GM23338 (cell line): ENCODE data around the gene MAST4. TPM values are rescaled to one million over a fixed set of nuclear protein-coding genes. Genes with fewer than 3 reads are reported as not detected.

Experiments
- ATAC-seq: fragments of 200-7000 bp; cut with Tn5 transposase; 3 replicates; pipeline ENCODE4 v1.9.1; 2020
- DNase-seq: peaks from one replicate; pipeline ENCODE4 v3.0.0-alpha.2; 2015; ENCODE audit warnings: low spot score
- H2AFZ ChIP-seq: fragments of 200-600 bp; sonication (generic); 2 replicates; pipeline ENCODE4 v1.8.0; 2016; ENCODE audit warnings: antibody characterized with exemption, mild to moderate bottlenecking, moderate library complexity
- H3F3A ChIP-seq: fragments of 200-600 bp; sonication (generic); replicated peaks from 2 replicates; pipeline ENCODE4 v1.8.0; 2017; ENCODE audit warnings: antibody characterized with exemption, mixed run types, low read depth
- H3K27ac ChIP-seq: fragments of 200-600 bp; sonication (generic); 2 replicates; pipeline ENCODE4 v1.6.1; 2016; ENCODE audit warnings: low read depth
- H3K27me3 ChIP-seq: fragments of 200-600 bp; sonication (generic); 2 replicates; pipeline ENCODE4 v1.8.0; 2016; ENCODE audit warnings: mild to moderate bottlenecking, mixed run types, moderate library complexity; ENCODE audit not compliant: insufficient read depth
- H3K36me3 ChIP-seq: fragments of 200-600 bp; sonication (generic); 2 replicates; pipeline ENCODE4 v1.8.0; 2016; ENCODE audit warnings: mild to moderate bottlenecking; ENCODE audit not compliant: insufficient read depth
- H3K4me1 ChIP-seq: fragments of 200-600 bp; sonication (generic); 2 replicates; pipeline ENCODE4 v1.8.0; 2016; ENCODE audit warnings: mild to moderate bottlenecking, moderate library complexity; ENCODE audit not compliant: insufficient read depth
- H3K4me2 ChIP-seq: fragments of 200-600 bp; sonication (generic); 2 replicates; pipeline ENCODE4 v1.7.1; 2017; ENCODE audit warnings: mixed run types
- H3K4me3 ChIP-seq: fragments of 200-600 bp; sonication (generic); 2 replicates; pipeline ENCODE4 v1.6.1; 2016; ENCODE audit warnings: mixed run types
- H3K79me2 ChIP-seq: fragments of 200-600 bp; sonication (generic); replicated peaks from 2 replicates; pipeline ENCODE4 v1.8.0; 2017; ENCODE audit warnings: mild to moderate bottlenecking; ENCODE audit not compliant: insufficient read depth
- H3K9me2 ChIP-seq: fragments of 200-600 bp; sonication (generic); 2 replicates; pipeline ENCODE4 v1.8.0; 2017; ENCODE audit not compliant: insufficient read depth
- H4K20me1 ChIP-seq: fragments of 200-600 bp; sonication (generic); replicated peaks from 2 replicates; pipeline ENCODE4 v1.8.0; 2017; ENCODE audit warnings: mild to moderate bottlenecking; ENCODE audit not compliant: insufficient read depth
- H3K27ac Mint-ChIP-seq: 2 replicates; pipeline ENCODE4 v1.8.0; 2020; ENCODE audit warnings: inconsistent platforms, mild to moderate bottlenecking, moderate library complexity, mixed read lengths
- H3K27me3 Mint-ChIP-seq: 3 replicates; pipeline ENCODE4 v1.8.0; 2022; ENCODE audit warnings: low read depth, mild to moderate bottlenecking, moderate library complexity, mixed read lengths, inconsistent platforms; ENCODE audit not compliant: insufficient read depth, poor library complexity
- H3K36me3 Mint-ChIP-seq: 3 replicates; pipeline ENCODE4 v1.8.0; 2021; ENCODE audit warnings: low read depth, mild to moderate bottlenecking, inconsistent platforms, moderate library complexity, mixed read lengths
- H3K4me1 Mint-ChIP-seq: 3 replicates; pipeline ENCODE4 v1.8.0; 2020; ENCODE audit warnings: mild to moderate bottlenecking, inconsistent platforms, mixed read lengths
- H3K4me3 Mint-ChIP-seq: 3 replicates; pipeline ENCODE4 v1.8.0; 2021; ENCODE audit warnings: moderate library complexity, mild to moderate bottlenecking, inconsistent platforms, mixed read lengths
- H3K9me3 Mint-ChIP-seq: 3 replicates; pipeline ENCODE4 v1.8.0; 2020; ENCODE audit warnings: moderate library complexity, mild to moderate bottlenecking, inconsistent platforms, mixed read lengths
- CREB1 ChIP-seq: fragments of 250-450 bp; sonication (Bioruptor Pico); IDR thresholded peaks from 2 replicates; pipeline ENCODE4 v1.5.0; 2020; ENCODE audit warnings: low read depth, mild to moderate bottlenecking, moderate library complexity
- EZH2 ChIP-seq: fragments of 200-600 bp; sonication (generic); IDR thresholded peaks from one replicate; pipeline ENCODE4 v1.8.0; 2017; ENCODE audit warnings: antibody characterized with exemption, mild to moderate bottlenecking, low read depth; ENCODE audit not compliant: unreplicated experiment
- EZH2phosphoT487 ChIP-seq: fragments of 200-600 bp; sonication (generic); IDR thresholded peaks from one replicate; pipeline ENCODE4 v1.8.1; 2018; ENCODE audit warnings: antibody characterized with exemption; ENCODE audit not compliant: unreplicated experiment
- JUNB ChIP-seq: IDR thresholded peaks from one replicate; pipeline ENCODE4 v1.6.1; 2016; ENCODE audit warnings: antibody characterized with exemption; ENCODE audit not compliant: unreplicated experiment
- NANOG ChIP-seq: IDR thresholded peaks from 2 replicates; pipeline ENCODE4 v1.6.1; 2016; ENCODE audit warnings: antibody characterized with exemption, borderline replicate concordance
- POLR2AphosphoS5 ChIP-seq: IDR thresholded peaks from 2 replicates; pipeline ENCODE4 v1.6.1; 2016; ENCODE audit warnings: antibody characterized with exemption, low read depth
- STAT1 ChIP-seq: IDR thresholded peaks from one replicate; pipeline ENCODE4 v1.6.1; 2016; ENCODE audit warnings: antibody characterized with exemption; ENCODE audit not compliant: unreplicated experiment
- ZNF462 ChIP-seq: fragments of 250-450 bp; sonication (Bioruptor Pico); IDR thresholded peaks from 2 replicates; pipeline ENCODE4 v1.5.0; 2020; ENCODE audit warnings: mild to moderate bottlenecking, moderate library complexity
- polyA plus RNA-seq: library from polyadenylated mRNA; unstranded; fragments of >200 nt; fragmentation: Nextera tagmentation; extraction: Ambion mirVana; gene quantifications from 2 replicates; pipeline ENCODE4 v1.2.1, GENCODE V29; 2016
- total RNA-seq: library from RNA; depleted of rRNA; stranded (reverse); fragments of >200 nt; shearing (Covaris generic); gene quantifications from 2 replicates; pipeline ENCODE4 v1.2.3, GENCODE V29; 2014
- TF ChIP-seq, protein P1 (sequence below): IDR thresholded peaks from 2 replicates; pipeline ENCODE4 v1.6.1; 2016; ENCODE audit warnings: antibody characterized with exemption

Gene MAST4
- total and polyA plus RNA-seq, 2 experiments from 2014 or later, result 3.6 to 8.5 TPM

- no peaks in the 10 kb centered on the region for H3F3A ChIP-seq
- H3K27me3 ChIP-seq, result no peaks in the 10 kb centered on the region
- H3K4me3 Mint-ChIP-seq, result no peak overlapping the region
- H3K36me3 Mint-ChIP-seq, result peaks cover 6% of the 10 kb centered on the region; the same call in 2 of the 3 replicates
- peaks cover 10% of the 10 kb centered on the region for H3K4me1 Mint-ChIP-seq
- no peak overlapping the region for H3K27ac Mint-ChIP-seq
- peaks cover 5% of the 10 kb centered on the region for H3K27me3 Mint-ChIP-seq
- H3K9me2 ChIP-seq, result 0 out of 2 replicates have a peak, but pooled peaks cover 6% of the 10 kb centered on the region
- 0 out of 2 replicates have a peak, but pooled peaks cover 6% of the 10 kb centered on the region for H3K4me1 ChIP-seq
- H4K20me1 ChIP-seq, result no peaks in the 10 kb centered on the region
- H3K36me3 ChIP-seq, result no peaks in the 10 kb centered on the region
- no peak overlapping the region for H3K4me3 ChIP-seq
- peaks cover 9% of the 10 kb centered on the region for H3K9me3 Mint-ChIP-seq
- H3K27ac ChIP-seq, result no peak overlapping the region
- no peaks in the 10 kb centered on the region for H3K79me2 ChIP-seq
- H3K4me2 ChIP-seq, result no peak overlapping the region
- ATAC-seq (no peak), DNase-seq (no peak)
- peak overlapping the region; percentile 1; the same call in 1 of the 2 replicates for H2AFZ ChIP-seq
- TF ChIP-seq JUNB (no peak), ZNF462 (no peak), STAT1 (no peak), NANOG (no peak), EZH2phosphoT487 (no peak), EZH2 (no peak), CREB1 (CRISPR knock-in tag) (no peak), POLR2AphosphoS5 (no peak)
- TF ChIP-seq, protein P1, sequence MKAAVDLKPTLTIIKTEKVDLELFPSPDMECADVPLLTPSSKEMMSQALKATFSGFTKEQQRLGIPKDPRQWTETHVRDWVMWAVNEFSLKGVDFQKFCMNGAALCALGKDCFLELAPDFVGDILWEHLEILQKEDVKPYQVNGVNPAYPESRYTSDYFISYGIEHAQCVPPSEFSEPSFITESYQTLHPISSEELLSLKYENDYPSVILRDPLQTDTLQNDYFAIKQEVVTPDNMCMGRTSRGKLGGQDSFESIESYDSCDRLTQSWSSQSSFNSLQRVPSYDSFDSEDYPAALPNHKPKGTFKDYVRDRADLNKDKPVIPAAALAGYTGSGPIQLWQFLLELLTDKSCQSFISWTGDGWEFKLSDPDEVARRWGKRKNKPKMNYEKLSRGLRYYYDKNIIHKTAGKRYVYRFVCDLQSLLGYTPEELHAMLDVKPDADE, result no peak
These were observed 594.2 kb downstream of the MAST4 start for GRCh38 chr5:67190410-67190809.
